BE2C (cell line): ENCODE measurements around the gene RSPH4A. TPM values are rescaled to one million over a fixed set of nuclear protein-coding genes. Genes with fewer than 3 reads are reported as not detected.
A peak's percentile ranks its signal among the peaks of the same experiment; 100 is the strongest.

Experiments used
- DNase-seq: peaks from one replicate; pipeline ENCODE4 v3.0.0-alpha.2; 2020
- H3K27me3 ChIP-seq: fragments of 250-450 bp; sonication (Bioruptor Pico); 2 replicates; pipeline ENCODE4 v1.5.1; 2020; ENCODE audit warnings: mild to moderate bottlenecking
- H3K36me3 ChIP-seq: fragments of 250-450 bp; sonication (Bioruptor Pico); 2 replicates; pipeline ENCODE4 v1.5.1; 2020; ENCODE audit warnings: mild to moderate bottlenecking
- H3K4me1 ChIP-seq: fragments of 250-450 bp; sonication (Bioruptor Pico); 2 replicates; pipeline ENCODE4 v1.5.1; 2020
- H3K4me3 ChIP-seq: 2 replicates; pipeline ENCODE4 v1.5.1; 2011; ENCODE audit warnings: low read depth, low read length
- H3K9me3 ChIP-seq: fragments of 250-450 bp; sonication (Bioruptor Pico); 2 replicates; pipeline ENCODE4 v1.5.1; 2020
- CTCF ChIP-seq: IDR thresholded peaks from 2 replicates; pipeline ENCODE4 v1.5.1; 2012; ENCODE audit warnings: mild to moderate bottlenecking, low read depth, low read length
- polyA plus RNA-seq: library from polyadenylated mRNA; unstranded; fragments of >200 nt; gene quantifications from one replicate; pipeline ENCODE4 v1.2.1, GENCODE V29; 2012; ENCODE audit warnings: low read depth, missing spikeins; ENCODE audit not compliant: insufficient read length, insufficient read depth

Gene RSPH4A
- polyA plus RNA-seq = not detected

DNA sequence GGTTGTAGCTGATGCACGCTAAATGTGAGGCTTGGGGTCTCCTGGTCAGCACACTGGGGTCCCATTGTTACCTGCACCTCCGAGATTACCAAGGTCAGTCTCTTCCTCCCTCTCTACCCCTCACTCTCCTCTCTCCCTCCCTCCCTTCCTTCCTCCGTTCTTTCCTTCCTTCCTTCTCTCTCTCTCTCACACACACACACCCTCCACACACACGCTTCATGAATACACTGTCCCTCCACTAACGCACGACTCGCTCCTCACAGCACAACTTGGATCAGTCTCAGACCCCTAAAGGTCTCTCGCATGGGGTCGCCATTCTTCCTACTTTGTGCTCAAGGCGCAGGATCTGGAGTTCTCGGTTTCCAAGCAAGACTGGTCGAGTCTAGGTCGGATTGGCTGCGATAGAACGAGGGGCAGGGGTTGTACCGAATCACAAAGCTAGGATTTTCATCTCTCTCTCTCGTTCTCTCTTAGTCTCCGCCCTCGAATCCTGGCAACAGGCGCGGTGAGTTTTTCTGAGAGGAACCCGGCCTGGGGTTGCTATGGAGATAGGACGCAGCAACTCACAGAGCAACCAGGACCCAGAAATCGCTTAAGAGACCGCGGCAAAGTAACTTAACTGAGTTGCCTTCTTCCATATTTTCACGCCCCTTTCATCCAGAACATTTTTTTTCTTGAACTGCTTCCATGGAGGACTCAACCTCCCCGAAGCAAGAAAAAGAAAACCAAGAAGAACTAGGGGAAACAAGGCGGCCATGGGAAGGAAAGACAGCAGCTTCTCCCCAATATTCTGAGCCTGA is at the start of gene RSPH4A:
Gene RSPH4A (plus strand): TSS at position 543 of the 800 bp plus-strand sequence. CDS start 145 bp downstream, at position 688.
- TF ChIP-seq CTCF = peak; percentile 42
- Histone ChIP-seq H3K4me3 (peak within 1 kb of the TSS; percentile 52), H3K36me3 (no peaks in the 10 kb centered on the region), H3K27me3 (peaks cover 3% of the 10 kb centered on the region), H3K4me1 (no peaks in the 10 kb centered on the region), H3K9me3 (no peaks in the 10 kb centered on the region)
- DNase-seq = peak; percentile 91

- TF ChIP-seq CTCF = no peak
- DNase-seq = no peak
- H3K4me1 ChIP-seq = no peaks in the 10 kb centered on the region; the same call in 1 of the 2 replicates
- H3K36me3 ChIP-seq = no peaks in the 10 kb centered on the region
- H3K4me3 ChIP-seq = no peak overlapping the region
- H3K9me3 ChIP-seq = no peaks in the 10 kb centered on the region
- H3K27me3 ChIP-seq = no peaks in the 10 kb centered on the region; the same call in 1 of the 2 replicates
Measured at GRCh38 chr6:116568111-116568510, 48.2 kb upstream of the RSPH4A start.

DNA sequence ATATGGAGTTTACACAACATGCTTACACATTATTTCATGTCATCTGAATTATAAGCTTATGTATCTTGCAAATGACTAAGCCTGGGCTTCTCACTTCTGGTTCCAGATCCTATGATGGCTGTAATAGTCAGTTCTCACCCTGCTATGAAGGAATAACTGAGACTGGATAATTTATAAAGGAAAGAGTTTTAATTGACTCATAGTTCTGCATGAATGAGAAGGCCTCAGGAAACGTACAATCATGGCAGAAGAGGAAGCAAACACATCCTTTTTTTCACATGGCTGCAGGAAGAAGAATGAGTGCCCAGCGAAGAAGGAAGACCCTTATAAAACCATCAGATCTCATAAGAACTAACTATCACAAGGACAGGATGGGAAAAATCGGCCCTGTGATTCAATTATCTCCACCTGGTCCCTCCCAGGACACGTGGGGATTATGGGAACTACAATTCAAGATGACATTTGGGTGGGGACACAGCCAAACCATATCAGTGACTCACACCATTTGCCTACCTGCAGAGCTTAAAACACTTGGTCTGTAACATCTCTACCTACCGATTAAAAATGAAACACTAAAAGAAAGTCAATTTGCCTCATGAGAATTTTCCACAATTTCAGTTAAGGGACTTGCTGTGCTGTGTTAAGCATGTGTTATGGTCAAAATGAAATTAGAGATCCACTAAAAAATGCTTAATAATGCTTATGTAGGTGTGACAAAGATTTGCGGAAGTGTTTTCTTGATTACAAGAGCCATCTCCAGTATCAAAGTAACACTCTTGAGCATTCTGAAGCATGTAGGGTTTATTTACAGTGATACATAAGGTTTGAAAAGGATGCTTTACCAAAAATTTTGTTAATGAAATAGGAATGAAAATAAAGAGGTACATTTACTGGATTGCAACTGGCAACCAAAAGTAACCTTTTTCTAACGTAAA is 47.2 kb upstream of the RSPH4A start:
- no peaks in the 10 kb centered on the region; the same call in 1 of the 2 replicates for H3K4me1 ChIP-seq
- TF ChIP-seq CTCF = no peak
- H3K9me3 ChIP-seq = no peaks in the 10 kb centered on the region
- H3K36me3 ChIP-seq = peaks cover 4% of the 10 kb centered on the region
- no peaks in the 10 kb centered on the region; the same call in 1 of the 2 replicates for H3K27me3 ChIP-seq
- no peak for DNase-seq
- H3K4me3 ChIP-seq = no peak overlapping the region

GRCh38 chr6:116570856-116571682 is 45.2 kb upstream of the RSPH4A start, which contains the start of gene RWDD1:
RWDD1 (plus strand) TSS chr6:116571504; CDS start chr6:116571583, 79 bp downstream.
- Histone ChIP-seq H3K4me1 (no peaks in the 10 kb centered on the region; the same call in 1 of the 2 replicates), H3K27me3 (no peaks in the 10 kb centered on the region), H3K36me3 (peaks cover 13% of the 10 kb centered on the region), H3K9me3 (no peaks in the 10 kb centered on the region), H3K4me3 (peak within 1 kb of the TSS; percentile 98)
- DNase-seq = peak; percentile 99
- no peak for TF ChIP-seq CTCF

- no peak for DNase-seq
- no peak for TF ChIP-seq CTCF
- peaks cover 17% of the 10 kb centered on the region for H3K36me3 ChIP-seq
- H3K27me3 ChIP-seq = no peaks in the 10 kb centered on the region
- H3K4me1 ChIP-seq = no peaks in the 10 kb centered on the region; the same call in 1 of the 2 replicates
- no peaks in the 10 kb centered on the region for H3K9me3 ChIP-seq
- peak overlapping the region; percentile 98 for H3K4me3 ChIP-seq
Measured at GRCh38 chr6:116571683-116572000, 44.6 kb upstream of the RSPH4A start.
